ENCODE results near the gene SUSD1. TPM values are rescaled to one million over a fixed set of nuclear protein-coding genes. Genes with fewer than 3 reads are reported as not detected.

Gene SUSD1
- total and polyA plus RNA-seq, 9 of the 15 experiments (the other 6 are each of a cell fraction or from before 2014, with no cell fraction given), result 10.9 to 44.4 (median 36.1) TPM

DNA sequence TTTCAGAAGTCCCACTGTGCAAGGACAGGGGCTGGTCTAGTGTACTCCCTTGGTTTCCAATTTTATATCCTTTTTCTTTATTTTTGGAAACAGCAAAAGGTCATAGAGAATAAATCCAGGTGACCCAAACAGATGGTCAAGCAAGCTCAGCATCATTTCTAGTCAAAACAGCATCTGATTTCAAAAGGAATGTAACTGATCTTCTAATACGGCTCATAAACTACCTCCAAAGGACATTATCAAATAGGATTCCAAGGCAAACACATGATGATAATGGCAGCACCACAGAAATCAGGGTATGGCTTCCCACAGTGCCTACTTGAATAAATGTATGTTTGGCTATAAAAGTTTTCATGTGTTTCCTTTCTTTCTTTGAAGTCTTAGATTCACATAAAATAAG lies 57.1 kb downstream of the SUSD1 start (continued):
- no peak for TF ChIP-seq CBX8 (IDR thresholded peaks at IDR 0.05; ENCODE audit: borderline replicate concordance, extremely low read depth, low read depth, low read length, poor library complexity, severe bottlenecking)
- TF ChIP-seq DPF2 (IDR thresholded peaks at IDR 0.05), result no peak
- no peak for TF ChIP-seq ETV5 (CRISPR knock-in tag; IDR thresholded peaks at IDR 0.05; ENCODE audit: low read depth)

DNA sequence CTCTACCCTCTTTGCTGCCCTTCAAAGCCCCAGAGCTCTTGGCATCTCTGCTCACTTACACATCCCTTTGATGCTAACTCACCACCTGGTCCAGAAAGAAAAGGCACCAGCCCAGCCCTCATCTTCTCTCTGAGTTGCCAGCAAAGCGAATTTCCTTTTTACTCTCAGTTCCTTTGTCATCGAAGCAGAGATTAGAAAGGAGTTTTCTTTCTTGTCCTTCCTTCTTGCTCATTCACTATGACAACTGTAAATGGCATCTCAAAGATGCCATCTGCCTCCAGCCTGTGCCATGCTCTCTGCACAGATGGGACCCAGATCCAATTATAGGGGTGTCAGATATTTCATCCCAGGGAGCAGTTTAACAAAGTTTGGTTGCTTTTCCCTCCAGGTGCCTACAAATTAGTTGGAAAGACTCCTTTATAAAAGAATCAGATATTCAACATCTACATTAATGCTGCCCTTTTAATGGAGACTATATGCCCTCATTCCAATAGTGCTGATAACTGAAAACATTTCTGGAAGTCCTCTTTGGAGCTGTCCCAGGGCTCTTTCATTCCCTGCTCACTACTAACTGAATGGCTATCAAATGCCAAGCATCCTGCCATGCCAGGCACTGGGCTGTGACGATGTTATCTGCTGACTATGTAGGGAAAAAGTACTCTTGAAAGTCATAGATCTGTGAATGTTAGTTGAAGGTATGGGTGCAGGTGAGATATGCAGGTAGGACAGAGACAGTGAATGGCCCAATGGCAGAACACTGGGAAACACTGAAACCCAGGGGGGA lies 58.9 kb downstream of the SUSD1 start:
- POLR2A ChIA-PET, result no interaction called here
- Histone ChIP-seq H3K9ac (ENCODE audit: insufficient read depth in 1 of 2, low read depth in 2 of 2, low read length in 2 of 2) (no peak overlapping the region), H4K20me1 (replicated peaks; ENCODE audit: control insufficient read depth, insufficient read depth, low read length) (no peaks in the 10 kb centered on the region), H3K27me3 (ENCODE audit: control insufficient read depth in 2 of 2, insufficient read depth in 2 of 2, low read length in 2 of 2) (no peaks in the 10 kb centered on the region), H3K4me2 (ENCODE audit: insufficient read depth, low read length) (no peak overlapping the region), H3K27ac (ENCODE audit: extremely low read depth, low read depth, low read length) (no peak overlapping the region), H3K9me3 (replicated peaks; ENCODE audit: control insufficient read depth, insufficient read depth, low read depth, low read length) (no peaks in the 10 kb centered on the region), H3K9me1 (ENCODE audit: control insufficient read depth, insufficient read depth, low read length) (no peaks in the 10 kb centered on the region), H3K36me3 (ENCODE audit: control insufficient read depth, insufficient read depth, low read length) (peaks cover 79% of the 10 kb centered on the region), H3K79me2 (ENCODE audit: control insufficient read depth, insufficient read depth, low read length) (no peaks in the 10 kb centered on the region), H2AFZ (ENCODE audit: low read depth, low read length) (no peak overlapping the region), H3K4me1 (replicated peaks in 1 of 2; ENCODE audit: control insufficient read depth in 2 of 2, insufficient read depth in 2 of 2, low read length in 2 of 2) (no peaks in the 10 kb centered on the region), H3K4me3 (no peak overlapping the region)
- WGBS (ENCODE audit: insufficient coverage, low coverage, missing lambda C conversion rate), result 100% methylated on average over 3 of the region's 3 CpGs
- no peak for DNase-seq (ENCODE audit: extremely low read depth in 1 of 4, low spot score in 3 of 4)
- in situ Hi-C loops (cut with MboI) (no loop called here), intact Hi-C loops (cut with micrococcal nuclease) (no loop called here)
- FAIRE-seq, result no peak
- TF ChIP-seq ATF7 (IDR thresholded peaks at IDR 0.05), result no peak
- TF ChIP-seq XRCC3 (IDR thresholded peaks at IDR 0.05), result no peak
- no peak for TF ChIP-seq ZNF75A (CRISPR knock-in tag; IDR thresholded peaks at IDR 0.05)
- BruUV-seq (replicated peaks), result no TSS peak
- CTCF ChIA-PET (ENCODE audit: low intra/inter-chr PET ratio), result no interaction called here
- no peak for ATAC-seq

Data from K562 (cell line).